ENCODE results near the gene UNC13A.

UNC13A gene

DNA sequence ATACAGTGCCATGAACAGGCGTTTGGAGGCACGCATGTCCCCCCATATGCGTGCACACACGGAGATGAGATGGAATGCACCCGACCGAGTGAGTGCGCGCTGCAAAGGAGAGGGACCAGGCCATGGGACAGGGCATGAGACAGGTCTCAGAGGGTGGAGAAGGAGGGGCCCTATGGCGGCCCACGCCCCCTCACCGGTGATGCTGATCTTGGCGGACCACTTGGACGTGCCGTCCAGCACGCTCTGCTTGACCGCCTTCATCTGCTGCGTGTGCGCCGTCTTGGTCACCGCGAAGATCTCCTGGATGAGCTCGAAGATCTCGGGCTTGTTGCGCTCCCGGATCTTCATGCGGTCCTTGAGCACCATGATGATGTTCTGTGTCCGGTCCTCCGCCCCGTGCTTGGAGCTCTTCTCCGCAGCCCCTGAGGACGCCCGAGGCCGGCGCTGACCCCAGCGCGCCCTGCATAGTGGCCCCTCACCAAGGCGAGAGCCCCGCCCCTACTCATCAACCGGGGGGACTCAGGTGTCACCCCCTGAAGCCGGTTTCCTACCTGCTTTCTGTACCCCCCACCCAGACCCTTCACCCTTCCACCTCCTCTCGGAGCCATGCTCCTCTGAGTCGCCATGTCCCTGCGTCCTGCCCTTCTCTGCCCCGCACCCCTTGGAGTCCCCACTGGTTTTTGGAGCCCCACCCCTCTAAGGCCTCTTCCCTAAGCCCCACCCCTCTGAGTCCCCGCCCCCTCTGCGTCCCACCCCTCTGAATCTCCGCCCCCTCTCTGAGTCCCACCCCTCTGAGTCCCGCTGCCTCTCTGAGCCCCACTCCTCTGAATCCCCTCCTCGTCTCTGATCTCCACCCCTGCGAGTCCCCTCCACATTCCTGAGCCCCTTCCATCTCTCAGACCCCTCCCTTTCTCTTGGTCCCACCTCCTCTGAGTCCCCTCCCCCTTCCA, 40.8 kb downstream of the UNC13A start:
- Histone ChIP-seq H3K4me1 (no peaks in the 10 kb centered on the region), H3K27ac (no peak overlapping the region), H3K27me3 (peaks cover 0 to 44% of the 10 kb centered on the region in 2 donors), H3K4me3 (no peak overlapping the region), H3K9me3 (no peaks in the 10 kb centered on the region), H3K36me3 (no peaks in the 10 kb centered on the region)
- TF ChIP-seq, protein P1, sequence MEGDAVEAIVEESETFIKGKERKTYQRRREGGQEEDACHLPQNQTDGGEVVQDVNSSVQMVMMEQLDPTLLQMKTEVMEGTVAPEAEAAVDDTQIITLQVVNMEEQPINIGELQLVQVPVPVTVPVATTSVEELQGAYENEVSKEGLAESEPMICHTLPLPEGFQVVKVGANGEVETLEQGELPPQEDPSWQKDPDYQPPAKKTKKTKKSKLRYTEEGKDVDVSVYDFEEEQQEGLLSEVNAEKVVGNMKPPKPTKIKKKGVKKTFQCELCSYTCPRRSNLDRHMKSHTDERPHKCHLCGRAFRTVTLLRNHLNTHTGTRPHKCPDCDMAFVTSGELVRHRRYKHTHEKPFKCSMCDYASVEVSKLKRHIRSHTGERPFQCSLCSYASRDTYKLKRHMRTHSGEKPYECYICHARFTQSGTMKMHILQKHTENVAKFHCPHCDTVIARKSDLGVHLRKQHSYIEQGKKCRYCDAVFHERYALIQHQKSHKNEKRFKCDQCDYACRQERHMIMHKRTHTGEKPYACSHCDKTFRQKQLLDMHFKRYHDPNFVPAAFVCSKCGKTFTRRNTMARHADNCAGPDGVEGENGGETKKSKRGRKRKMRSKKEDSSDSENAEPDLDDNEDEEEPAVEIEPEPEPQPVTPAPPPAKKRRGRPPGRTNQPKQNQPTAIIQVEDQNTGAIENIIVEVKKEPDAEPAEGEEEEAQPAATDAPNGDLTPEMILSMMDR (IDR thresholded peaks at IDR 0.05): no peak
- DNase-seq: no peak
- intact Hi-C loops (cut with DNase I; ENCODE audit: low total_unique reads): no loop called here

- H3K27ac ChIP-seq: no peak overlapping the region
- DNase-seq: no peak
Measured at GRCh38 chr19:17646441-17646840, 41.7 kb downstream of the UNC13A start.

GRCh38 chr19:17645339-17645963, 42.7 kb downstream of the UNC13A start:
- no peaks in the 10 kb centered on the region for H3K9me3 ChIP-seq
- no peak overlapping the region for H3K4me3 ChIP-seq
- no peak overlapping the region for H3K27ac ChIP-seq
- no peak for DNase-seq
- intact Hi-C loops (cut with DNase I; ENCODE audit: low total_unique reads): no loop called here
- no peaks in the 10 kb centered on the region for H3K4me1 ChIP-seq
- no peaks in the 10 kb centered on the region for H3K36me3 ChIP-seq
- TF ChIP-seq, protein P1 (IDR thresholded peaks at IDR 0.05): no peak
- H3K27me3 ChIP-seq: peaks cover 0 to 44% of the 10 kb centered on the region in 2 donors

More at GRCh38 chr19:17646441-17646840, 41.7 kb downstream of the UNC13A start:
- TF ChIP-seq, protein P1 (IDR thresholded peaks at IDR 0.05): no peak
- H3K27me3 ChIP-seq: peaks cover 0 to 44% of the 10 kb centered on the region in 2 donors
- intact Hi-C loops (cut with DNase I; ENCODE audit: low total_unique reads): no loop called here
- no peaks in the 10 kb centered on the region for H3K36me3 ChIP-seq
- H3K4me3 ChIP-seq: no peak overlapping the region
- H3K4me1 ChIP-seq: no peaks in the 10 kb centered on the region
- H3K9me3 ChIP-seq: no peaks in the 10 kb centered on the region

DNA sequence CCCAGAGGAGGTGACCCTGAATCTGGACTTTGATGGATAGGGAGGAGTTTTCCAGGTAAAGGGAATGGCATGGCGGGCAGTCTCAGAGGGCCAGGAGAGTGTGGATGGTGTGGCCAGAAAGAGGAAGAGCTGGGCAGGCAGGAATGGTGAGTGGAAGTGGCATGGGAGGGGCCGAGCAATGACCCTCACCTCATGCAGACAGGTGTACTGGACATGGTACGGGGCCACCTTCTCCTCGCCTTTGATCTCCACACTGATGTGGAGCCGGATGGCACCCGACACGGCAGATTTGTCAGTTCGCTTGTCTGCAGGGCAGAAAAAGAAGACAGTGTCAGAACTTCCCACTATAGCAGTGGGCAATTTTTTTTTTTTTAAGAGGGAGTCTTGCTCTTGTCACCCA, 45.5 kb downstream of the UNC13A start:
- TF ChIP-seq, protein P1 (IDR thresholded peaks at IDR 0.05): no peak
- Histone ChIP-seq H3K4me1 (no peaks in the 10 kb centered on the region), H3K4me3 (no peak overlapping the region), H3K36me3 (no peaks in the 10 kb centered on the region), H3K9me3 (no peaks in the 10 kb centered on the region), H3K27me3 (peaks cover 0 to 42% of the 10 kb centered on the region in 2 donors), H3K27ac (no peak overlapping the region)
- DNase-seq: no peak
- intact Hi-C loops (cut with DNase I; ENCODE audit: low total_unique reads): no loop called here

GRCh38 chr19:17641846-17642245, 46.3 kb downstream of the UNC13A start:
- no peaks in the 10 kb centered on the region for H3K9me3 ChIP-seq
- TF ChIP-seq, protein P1 (IDR thresholded peaks at IDR 0.05): no peak
- no peak for DNase-seq
- H3K4me1 ChIP-seq: no peaks in the 10 kb centered on the region
- intact Hi-C loops (cut with DNase I; ENCODE audit: low total_unique reads): no loop called here
- H3K27ac ChIP-seq: no peak overlapping the region
- peaks cover 0 to 34% of the 10 kb centered on the region in 2 donors for H3K27me3 ChIP-seq
- no peaks in the 10 kb centered on the region for H3K36me3 ChIP-seq
- no peak overlapping the region for H3K4me3 ChIP-seq

All from tibial artery (tissue), 4 donors.